HTR-8/SVneo (cell line): Measurements from ENCODE around the gene PCDHGA8.
"Not testable (repeated sequence)": the region's sequence is repeated elsewhere in the genome, so short reads cannot be mapped to it uniquely, and the experiment has no call there.

Experiments
- DNase-seq: peaks from one replicate; pipeline ENCODE4 v3.0.0; 2011; ENCODE audit warnings: low spot score, mixed read lengths; ENCODE audit not compliant: insufficient read length
- FAIRE-seq: peaks from 2 replicates; lab custom pipeline; 2011; peaks lifted over from hg19 to GRCh38; lab: Jason Lieb, UNC

Gene PCDHGA8

DNA sequence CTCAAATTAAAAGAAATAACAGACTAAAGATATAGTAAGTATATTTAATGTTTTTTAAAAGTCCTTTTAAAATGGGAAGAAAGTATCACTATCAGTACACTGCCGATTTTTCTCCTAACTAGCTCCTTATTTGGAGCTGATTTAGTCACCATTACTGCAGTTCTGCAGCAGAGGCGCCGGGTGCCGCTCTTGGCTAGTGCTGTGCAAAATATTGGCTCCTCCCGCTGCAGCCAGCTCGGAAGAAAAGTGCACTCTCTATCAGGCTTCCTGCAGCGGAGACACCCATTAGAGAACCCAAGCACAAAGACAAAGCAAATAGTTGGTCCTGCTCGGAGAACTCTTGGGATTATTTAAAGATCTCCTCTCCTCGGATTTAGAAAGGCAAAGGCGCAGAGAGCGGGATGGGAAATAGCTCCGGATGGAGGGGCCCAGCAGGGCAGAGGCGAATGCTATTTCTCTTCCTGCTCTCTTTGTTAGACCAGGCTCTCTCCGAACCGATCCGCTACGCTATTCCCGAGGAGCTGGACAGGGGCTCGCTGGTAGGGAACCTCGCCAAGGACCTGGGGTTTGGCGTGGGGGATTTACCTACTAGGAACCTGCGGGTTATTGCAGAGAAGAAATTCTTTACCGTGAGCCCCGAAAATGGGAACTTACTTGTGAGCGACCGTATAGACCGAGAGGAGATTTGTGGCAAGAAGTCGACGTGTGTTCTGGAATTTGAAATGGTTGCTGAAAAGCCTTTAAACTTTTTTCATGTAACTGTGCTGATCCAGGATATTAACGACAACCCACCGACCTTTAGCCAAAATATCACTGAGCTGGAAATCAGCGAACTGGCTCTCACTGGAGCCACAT lies 22.2 kb upstream of the PCDHGA8 start, which contains the start of gene PCDHGB3:
TSS of gene PCDHGB3 (plus strand) at position 249 of the 855 bp plus-strand sequence. CDS start at position 402, 153 bp downstream.
- no peak for DNase-seq

DNA sequence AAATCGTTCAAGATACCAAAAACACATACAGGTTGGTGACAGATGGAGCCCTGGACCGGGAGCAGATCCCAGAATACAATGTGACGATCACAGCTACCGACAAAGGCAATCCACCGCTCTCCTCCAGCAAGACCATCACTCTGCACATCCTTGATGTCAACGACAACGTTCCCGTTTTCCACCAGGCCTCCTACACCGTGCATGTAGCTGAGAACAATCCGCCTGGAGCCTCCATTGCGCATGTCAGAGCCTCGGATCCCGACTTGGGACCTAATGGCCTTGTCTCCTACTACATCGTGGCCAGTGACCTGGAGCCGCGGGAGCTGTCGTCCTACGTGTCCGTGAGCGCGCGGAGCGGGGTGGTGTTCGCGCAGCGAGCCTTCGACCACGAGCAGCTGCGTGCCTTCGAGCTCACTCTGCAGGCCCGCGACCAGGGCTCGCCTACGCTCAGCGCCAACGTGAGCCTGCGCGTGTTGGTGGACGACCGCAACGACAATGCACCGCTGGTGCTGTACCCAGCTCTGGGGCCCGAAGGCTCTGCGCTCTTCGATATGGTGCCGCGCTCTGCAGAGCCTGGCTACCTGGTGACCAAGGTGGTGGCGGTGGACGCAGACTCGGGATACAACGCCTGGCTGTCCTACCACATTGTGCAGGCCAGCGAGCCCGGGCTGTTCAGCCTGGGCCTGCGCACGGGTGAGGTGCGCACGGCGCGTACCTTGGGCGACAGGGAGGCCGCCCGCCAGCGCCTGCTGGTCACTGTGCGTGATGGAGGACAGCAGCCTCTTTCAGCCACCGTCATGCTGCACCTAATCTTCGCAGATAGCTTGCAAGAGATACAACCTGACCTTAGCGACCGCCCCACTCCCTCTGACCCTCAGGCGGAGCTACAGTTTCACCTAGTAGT lies 20.6 kb upstream of the PCDHGA8 start:
- DNase-seq: no peak
- FAIRE-seq: no peak

More for the DNA sequence above, 22.2 kb upstream of the PCDHGA8 start, which contains the start of gene PCDHGB3:
- FAIRE-seq: no peak

DNA sequence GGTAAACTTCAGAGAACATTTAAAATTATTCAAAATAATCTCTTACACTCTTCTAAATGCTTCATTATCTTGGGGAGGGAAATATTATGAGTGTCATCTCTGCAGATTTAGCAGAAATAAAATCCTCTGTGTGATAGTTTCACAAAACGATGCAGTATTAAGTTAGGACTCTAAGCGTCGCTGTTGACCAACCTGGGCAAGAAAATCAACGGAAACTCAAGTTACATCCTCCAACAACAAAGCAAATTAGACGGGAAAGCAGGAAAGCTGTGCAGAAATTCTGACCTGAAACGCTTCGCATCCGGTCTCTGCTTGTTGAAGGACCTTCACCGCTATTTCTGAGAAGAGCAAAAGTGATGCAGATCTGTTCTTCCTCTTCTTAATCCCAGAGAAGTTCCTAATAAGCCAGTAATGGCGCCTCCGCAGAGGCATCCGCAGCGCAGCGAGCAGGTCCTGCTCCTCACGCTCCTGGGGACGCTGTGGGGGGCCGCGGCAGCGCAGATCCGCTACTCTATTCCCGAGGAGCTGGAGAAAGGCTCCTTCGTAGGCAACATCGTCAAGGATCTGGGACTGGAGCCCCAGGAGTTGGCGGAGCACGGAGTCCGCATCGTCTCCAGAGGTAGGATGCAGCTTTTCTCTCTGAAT lies 18.6 kb upstream of the PCDHGA8 start, which contains the start of gene PCDHGA6:
TSS of gene PCDHGA6 (plus strand) at position 219 of the 645 bp plus-strand sequence. CDS start at position 412, 193 bp downstream.
- peak; percentile 41 for DNase-seq
- FAIRE-seq: no peak

DNA sequence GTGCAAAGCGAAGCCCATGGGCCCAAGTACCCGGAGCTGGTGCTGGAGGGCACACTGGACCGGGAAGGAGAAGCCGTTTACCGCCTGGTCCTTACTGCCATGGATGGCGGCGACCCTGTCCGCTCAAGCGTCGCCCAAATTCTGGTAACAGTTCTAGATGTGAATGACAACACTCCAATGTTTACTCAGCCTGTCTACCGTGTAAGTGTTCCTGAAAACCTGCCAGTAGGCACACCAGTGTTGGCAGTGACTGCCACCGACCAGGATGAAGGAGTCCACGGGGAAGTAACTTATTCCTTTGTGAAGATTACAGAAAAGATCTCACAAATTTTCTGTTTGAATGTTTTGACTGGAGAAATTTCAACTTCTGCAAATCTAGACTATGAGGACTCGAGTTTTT lies 17.8 kb upstream of the PCDHGA8 start:
- FAIRE-seq: no peak
- no peak for DNase-seq

DNA sequence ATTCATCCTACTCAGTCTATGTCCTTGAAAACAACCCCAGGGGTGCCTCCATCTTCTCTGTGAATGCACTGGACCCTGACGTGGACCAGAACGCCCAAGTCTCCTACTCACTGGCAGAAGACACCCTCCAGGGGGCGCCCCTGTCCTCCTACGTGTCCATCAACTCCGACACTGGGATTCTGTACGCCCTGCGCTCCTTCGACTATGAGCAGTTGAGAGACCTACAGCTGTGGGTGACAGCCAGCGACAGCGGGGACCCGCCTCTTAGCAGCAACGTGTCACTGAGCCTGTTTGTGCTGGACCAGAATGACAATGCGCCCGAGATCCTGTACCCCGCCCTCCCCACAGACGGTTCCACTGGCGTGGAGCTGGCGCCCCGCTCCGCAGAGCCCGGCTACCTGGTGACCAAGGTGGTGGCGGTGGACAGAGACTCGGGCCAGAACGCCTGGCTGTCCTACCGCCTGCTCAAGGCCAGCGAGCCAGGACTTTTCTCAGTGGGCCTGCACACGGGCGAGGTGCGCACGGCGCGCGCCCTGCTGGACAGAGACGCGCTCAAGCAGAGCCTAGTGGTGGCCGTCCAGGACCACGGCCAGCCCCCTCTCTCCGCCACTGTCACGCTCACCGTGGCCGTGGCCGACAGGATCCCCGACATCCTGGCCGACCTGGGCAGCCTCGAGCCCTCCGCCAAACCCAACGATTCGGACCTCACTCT lies 16.8 kb upstream of the PCDHGA8 start:
- not testable (repeated sequence) for FAIRE-seq, DNase-seq

DNA sequence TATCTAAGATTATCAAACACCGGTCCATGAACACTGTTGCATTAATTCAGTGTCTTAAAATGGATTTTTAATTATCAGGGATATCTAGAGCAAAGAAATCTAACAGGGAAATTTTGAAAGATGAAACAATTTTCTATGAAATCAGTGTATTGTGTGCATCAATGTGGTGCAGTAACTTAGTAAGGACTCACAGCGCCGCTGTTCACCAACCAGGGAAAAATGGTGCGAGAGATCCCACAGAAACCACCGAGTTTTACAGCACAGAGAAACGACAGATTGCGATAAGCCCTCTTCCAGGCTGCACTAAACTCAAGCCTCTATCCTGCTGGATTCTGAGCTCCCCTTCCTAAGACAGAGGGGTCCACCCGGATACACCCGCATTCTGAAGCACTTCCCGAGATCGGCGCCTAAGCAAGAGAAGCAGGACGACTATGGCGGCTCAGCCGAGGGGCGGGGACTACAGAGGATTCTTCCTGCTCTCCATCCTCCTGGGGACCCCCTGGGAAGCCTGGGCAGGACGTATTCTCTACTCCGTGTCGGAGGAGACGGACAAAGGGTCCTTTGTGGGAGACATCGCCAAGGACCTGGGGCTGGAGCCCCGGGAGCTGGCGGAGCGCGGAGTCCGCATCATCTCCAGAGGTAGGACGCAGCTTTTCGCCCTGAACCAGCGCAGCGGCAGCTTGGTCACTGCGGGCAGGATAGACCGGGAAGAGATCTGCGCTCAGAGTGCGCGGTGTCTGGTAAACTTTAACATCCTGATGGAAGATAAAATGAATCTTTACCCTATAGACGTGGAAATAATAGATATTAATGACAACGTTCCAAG lies 9.8 kb upstream of the PCDHGA8 start, which contains the start of gene PCDHGA7:
TSS of gene PCDHGA7 (plus strand) at position 274 of the 826 bp plus-strand sequence. CDS start at position 432, 158 bp downstream.
- DNase-seq (peak; percentile 14), FAIRE-seq (no peak)

DNA sequence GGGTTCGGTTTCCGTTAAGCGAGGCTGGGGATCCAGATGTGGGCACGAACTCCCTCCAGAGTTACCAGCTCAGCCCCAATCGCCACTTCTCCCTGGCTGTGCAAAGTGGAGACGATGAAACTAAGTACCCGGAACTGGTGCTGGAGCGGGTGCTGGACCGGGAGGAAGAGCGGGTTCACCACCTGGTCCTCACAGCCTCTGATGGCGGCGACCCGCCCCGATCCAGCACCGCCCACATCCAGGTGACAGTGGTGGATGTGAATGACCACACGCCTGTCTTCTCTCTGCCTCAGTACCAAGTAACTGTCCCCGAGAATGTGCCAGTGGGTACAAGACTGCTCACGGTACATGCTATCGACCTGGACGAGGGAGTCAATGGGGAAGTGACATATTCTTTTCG lies 9.1 kb upstream of the PCDHGA8 start:
- FAIRE-seq: no peak

DNA sequence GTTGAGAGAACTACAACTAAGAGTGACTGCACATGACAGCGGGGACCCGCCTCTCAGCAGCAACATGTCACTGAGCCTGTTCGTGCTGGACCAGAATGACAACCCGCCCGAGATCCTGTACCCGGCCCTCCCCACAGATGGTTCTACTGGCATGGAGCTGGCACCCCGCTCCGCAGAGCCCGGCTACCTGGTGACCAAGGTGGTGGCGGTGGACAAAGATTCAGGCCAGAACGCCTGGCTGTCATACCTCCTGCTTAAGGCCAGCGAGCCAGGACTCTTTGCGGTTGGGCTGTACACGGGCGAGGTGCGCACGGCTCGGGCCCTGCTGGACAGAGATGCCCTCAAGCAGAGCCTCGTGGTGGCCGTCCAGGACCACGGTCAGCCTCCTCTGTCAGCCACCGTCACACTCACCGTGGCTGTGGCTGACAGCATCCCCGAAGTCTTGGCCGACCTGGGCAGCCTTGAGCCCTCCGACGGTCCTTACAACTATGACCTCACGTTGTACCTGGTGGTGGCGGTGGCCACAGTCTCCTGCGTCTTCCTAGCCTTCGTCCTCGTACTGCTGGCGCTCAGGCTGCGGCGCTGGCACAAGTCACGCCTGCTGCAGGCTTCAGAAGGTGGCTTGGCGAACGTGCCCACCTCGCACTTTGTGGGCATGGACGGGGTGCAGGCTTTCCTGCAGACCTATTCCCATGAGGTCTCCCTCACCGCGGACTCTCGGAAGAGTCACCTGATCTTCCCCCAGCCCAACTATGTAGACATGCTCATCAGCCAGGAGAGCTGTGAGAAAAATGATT lies 7.8 kb upstream of the PCDHGA8 start:
- DNase-seq (no peak), FAIRE-seq (peak; percentile 20)

More for the DNA sequence above, 9.1 kb upstream of the PCDHGA8 start:
- DNase-seq: no peak

DNA sequence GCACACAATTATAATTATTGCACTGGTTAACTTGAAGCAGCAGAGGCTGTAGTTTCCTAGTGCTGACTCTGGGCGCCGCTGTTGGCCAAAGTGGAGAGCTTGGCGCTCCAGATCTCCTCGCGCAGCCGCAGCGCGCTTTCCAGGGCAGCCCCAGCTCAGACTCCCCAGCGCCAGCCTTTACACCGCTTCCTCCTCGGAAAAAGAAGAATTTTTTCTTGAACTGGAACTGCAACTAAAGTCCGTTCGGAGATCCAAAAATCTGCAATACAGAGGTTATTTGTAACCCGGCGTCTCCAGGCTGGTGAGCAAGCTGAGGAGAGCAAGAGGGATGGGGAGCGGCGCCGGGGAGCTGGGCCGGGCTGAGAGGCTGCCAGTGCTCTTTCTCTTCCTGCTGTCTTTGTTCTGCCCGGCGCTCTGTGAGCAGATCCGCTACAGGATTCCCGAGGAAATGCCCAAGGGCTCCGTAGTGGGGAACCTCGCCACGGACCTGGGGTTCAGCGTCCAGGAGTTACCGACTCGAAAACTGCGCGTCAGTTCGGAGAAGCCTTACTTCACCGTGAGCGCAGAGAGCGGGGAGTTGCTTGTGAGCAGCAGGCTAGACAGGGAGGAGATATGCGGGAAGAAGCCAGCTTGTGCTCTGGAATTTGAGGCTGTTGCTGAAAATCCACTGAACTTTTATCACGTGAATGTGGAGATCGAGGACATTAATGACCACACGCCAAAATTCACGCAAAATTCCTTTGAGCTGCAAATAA lies 4.7 kb upstream of the PCDHGA8 start, which contains the start of gene PCDHGB4:
TSS of gene PCDHGB4 (plus strand) at position 142 of the 755 bp plus-strand sequence. CDS start at position 329, 187 bp downstream.
- FAIRE-seq (peak; percentile 93), DNase-seq (peak; percentile 34)

DNA sequence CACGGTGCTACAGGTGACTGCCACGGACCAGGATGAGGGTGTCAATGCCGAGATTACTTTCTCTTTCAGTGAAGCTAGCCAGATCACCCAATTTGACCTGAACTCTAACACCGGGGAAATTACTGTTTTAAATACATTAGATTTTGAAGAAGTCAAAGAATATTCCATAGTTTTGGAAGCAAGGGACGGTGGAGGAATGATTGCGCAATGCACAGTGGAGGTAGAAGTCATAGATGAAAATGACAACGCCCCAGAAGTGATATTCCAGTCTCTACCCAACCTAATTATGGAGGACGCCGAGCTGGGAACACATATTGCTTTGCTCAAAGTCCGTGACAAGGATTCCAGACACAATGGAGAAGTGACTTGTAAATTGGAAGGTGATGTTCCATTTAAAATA lies 3.8 kb upstream of the PCDHGA8 start:
- DNase-seq (no peak), FAIRE-seq (no peak)

DNA sequence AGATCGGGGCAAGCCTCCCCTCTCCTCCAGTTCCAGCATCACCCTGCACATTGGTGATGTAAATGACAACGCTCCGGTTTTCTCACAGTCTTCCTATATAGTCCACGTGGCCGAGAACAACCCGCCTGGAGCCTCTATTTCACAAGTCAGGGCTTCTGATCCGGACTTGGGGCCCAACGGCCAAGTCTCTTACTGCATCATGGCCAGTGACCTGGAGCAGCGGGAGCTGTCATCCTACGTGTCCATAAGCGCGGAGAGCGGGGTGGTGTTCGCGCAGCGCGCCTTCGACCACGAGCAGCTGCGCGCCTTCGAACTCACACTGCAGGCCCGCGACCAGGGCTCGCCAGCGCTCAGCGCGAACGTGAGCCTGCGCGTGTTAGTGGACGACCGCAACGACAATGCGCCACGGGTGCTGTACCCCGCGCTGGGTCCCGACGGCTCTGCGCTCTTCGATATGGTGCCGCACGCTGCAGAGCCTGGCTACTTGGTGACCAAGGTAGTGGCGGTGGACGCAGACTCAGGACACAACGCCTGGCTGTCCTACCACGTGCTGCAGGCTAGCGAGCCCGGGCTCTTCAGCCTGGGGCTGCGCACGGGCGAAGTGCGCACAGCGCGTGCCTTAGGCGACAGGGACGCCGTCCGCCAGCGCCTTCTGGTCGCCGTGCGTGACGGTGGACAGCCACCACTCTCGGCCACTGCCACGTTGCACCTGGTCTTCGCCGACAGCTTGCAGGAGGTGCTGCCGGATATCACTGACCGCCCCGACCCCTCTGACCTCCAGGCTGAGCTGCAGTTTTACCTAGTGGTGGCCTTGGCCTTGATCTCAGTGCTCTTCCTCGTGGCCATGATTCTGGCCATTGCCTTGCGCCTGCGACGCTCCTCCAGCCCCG lies 3.0 kb upstream of the PCDHGA8 start:
- DNase-seq: no peak
- FAIRE-seq: no peak

DNA sequence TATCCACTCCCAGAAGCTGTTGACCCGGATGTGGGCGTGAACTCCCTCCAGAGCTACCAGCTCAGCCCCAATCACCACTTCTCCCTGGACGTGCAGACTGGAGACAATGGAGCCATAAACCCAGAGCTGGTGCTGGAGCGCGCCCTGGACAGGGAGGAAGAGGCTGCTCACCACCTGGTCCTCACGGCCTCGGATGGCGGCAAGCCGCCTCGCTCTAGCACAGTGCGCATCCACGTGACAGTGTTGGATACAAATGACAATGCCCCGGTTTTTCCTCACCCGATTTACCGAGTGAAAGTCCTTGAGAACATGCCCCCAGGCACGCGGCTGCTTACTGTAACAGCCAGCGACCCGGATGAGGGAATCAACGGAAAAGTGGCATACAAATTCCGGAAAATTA lies 834 bp downstream of the PCDHGA8 start:
- DNase-seq: no peak
- FAIRE-seq: no peak

DNA sequence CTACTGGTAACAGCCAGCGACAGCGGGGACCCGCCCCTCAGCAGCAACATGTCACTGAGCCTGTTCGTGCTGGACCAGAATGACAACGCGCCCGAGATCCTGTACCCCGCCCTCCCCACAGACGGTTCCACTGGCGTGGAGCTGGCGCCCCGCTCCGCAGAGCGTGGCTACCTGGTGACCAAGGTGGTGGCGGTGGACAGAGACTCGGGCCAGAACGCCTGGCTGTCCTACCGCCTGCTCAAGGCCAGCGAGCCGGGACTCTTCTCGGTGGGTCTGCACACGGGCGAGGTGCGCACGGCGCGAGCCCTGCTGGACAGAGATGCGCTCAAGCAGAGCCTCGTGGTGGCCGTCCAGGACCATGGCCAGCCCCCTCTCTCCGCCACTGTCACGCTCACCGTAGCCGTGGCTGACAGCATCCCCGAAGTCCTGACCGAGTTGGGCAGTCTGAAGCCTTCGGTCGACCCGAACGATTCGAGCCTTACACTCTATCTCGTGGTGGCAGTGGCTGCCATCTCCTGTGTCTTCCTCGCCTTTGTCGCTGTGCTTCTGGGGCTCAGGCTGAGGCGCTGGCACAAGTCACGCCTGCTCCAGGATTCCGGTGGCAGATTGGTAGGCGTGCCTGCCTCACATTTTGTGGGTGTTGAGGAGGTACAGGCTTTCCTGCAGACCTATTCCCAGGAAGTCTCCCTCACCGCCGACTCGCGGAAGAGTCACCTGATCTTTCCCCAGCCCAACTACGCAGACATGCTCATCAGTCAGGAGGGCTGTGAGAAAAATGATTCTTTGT lies 2.2 kb downstream of the PCDHGA8 start:
- not testable (repeated sequence) for FAIRE-seq, DNase-seq

DNA sequence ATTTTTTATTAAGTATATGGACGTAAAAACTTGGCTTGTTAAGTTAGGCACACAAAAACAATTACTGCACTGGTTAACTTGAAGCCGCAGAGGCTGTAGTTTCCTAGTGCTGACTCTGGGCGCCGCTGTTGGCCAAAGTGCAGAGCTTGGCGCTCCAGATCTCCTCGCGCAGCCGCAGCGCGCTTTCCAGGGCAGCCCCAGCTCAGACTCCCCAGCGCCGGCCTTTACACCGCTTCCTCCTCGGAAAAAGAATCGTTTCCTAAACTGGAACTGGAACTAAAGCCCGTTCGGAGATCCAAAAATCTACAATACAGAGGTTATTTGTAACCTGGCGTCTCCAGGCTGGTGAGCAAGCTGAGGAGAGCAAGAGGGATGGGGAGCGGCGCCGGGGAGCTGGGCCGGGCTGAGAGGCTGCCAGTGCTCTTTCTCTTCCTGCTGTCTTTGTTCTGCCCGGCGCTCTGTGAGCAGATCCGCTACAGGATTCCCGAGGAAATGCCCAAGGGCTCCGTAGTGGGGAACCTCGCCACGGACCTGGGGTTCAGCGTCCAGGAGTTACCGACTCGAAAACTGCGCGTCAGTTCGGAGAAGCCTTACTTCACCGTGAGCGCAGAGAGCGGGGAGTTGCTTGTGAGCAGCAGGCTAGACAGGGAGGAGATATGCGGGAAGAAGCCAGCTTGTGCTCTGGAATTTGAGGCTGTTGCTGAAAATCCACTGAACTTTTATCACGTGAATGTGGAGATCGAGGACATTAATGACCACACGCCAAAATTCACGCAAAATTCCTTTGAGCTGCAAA lies 5.5 kb downstream of the PCDHGA8 start, which contains the start of gene PCDHGB5:
TSS of gene PCDHGB5 (plus strand) at position 192 of the 796 bp plus-strand sequence. CDS start at position 373, 181 bp downstream.
- peak; percentile 76 for FAIRE-seq
- DNase-seq: not testable (repeated sequence)
